HG03066 (cell line): Measurements from ENCODE around the gene GIPR.
"Not testable (repeated sequence)": the region's sequence is repeated elsewhere in the genome, so short reads cannot be mapped to it uniquely, and the experiment has no call there.

ENCODE experiments used
- ATAC-seq: cut with Tn5 transposase; IDR thresholded peaks from one replicate; pipeline ENCODE4 v1.9.1; 2021; ENCODE audit warnings: low read depth; ENCODE audit not compliant: unreplicated experiment

Gene GIPR

GRCh38 chr19:45667620-45668341 lies at the start of gene GIPR:
GIPR (plus strand) TSS chr19:45668221; CDS start chr19:45669521, 1,300 bp downstream.
- ATAC-seq = no peak

- no peak for ATAC-seq
Observed at GRCh38 chr19:45621389-45621788, 46.6 kb upstream of the GIPR start.

GRCh38 chr19:45621976-45622503 lies 46.0 kb upstream of the GIPR start:
- ATAC-seq = no peak

- no peak for ATAC-seq
Observed at GRCh38 chr19:45623984-45624383, 44.0 kb upstream of the GIPR start.

- ATAC-seq = not testable (repeated sequence)
Observed at GRCh38 chr19:45628219-45628618, 39.8 kb upstream of the GIPR start.

GRCh38 chr19:45629704-45630103 lies 38.3 kb upstream of the GIPR start:
- no peak for ATAC-seq

- ATAC-seq = no peak
Observed at GRCh38 chr19:45630463-45630862, 37.6 kb upstream of the GIPR start.

GRCh38 chr19:45632468-45633196 lies 35.4 kb upstream of the GIPR start:
- no peak for ATAC-seq

GRCh38 chr19:45636275-45636674 lies 31.7 kb upstream of the GIPR start:
- ATAC-seq = no peak

- ATAC-seq = no peak
Observed at GRCh38 chr19:45636902-45637301, 31.1 kb upstream of the GIPR start.

GRCh38 chr19:45637890-45638667 lies 29.9 kb upstream of the GIPR start:
- ATAC-seq = no peak

- no peak for ATAC-seq
Observed at GRCh38 chr19:45638930-45639729, 28.9 kb upstream of the GIPR start, which contains the start of gene EML2. EML2 (minus strand) TSS chr19:45639397; CDS start chr19:45639376, 21 bp downstream.

- ATAC-seq = no peak
Observed at GRCh38 chr19:45640849-45641273, 27.2 kb upstream of the GIPR start.

GRCh38 chr19:45641274-45642105 lies 26.5 kb upstream of the GIPR start:
- ATAC-seq = peak; percentile 39

GRCh38 chr19:45643024-45643926 lies 24.7 kb upstream of the GIPR start:
- no peak for ATAC-seq

- ATAC-seq = no peak
Observed at GRCh38 chr19:45643927-45644771, 23.9 kb upstream of the GIPR start.

GRCh38 chr19:45645068-45645630 lies 22.9 kb upstream of the GIPR start:
- no peak for ATAC-seq
